Endodermal cell (in vitro differentiated cells): ENCODE data around the gene DUSP6. TPM values are rescaled to one million over a fixed set of nuclear protein-coding genes. Genes with fewer than 3 reads are reported as not detected.

Source experiments
- DNase-seq: peaks from one replicate; pipeline ENCODE4 v3.0.0-alpha.2; 2017
- H3K27ac ChIP-seq: 2 replicates; pipeline ENCODE4 v1.5.1; 2013; ENCODE audit warnings: mild to moderate bottlenecking, low read depth, low read length, moderate library complexity
- H3K27me3 ChIP-seq: 2 replicates; pipeline ENCODE4 v1.6.1; 2013; ENCODE audit warnings: mild to moderate bottlenecking, low read length, moderate library complexity; ENCODE audit not compliant: insufficient read depth, control insufficient read depth, poor library complexity, severe bottlenecking
- H3K36me3 ChIP-seq: 2 replicates; pipeline ENCODE4 v1.7.0; 2013; ENCODE audit warnings: mild to moderate bottlenecking, low read length, moderate library complexity; ENCODE audit not compliant: control insufficient read depth, insufficient read depth
- H3K4me1 ChIP-seq: one replicate; pipeline ENCODE4 v1.7.0; 2013; ENCODE audit warnings: low read length; ENCODE audit not compliant: control insufficient read depth, insufficient read depth
- H3K4me3 ChIP-seq: 2 replicates; pipeline ENCODE4 v1.5.1; 2013; ENCODE audit warnings: mild to moderate bottlenecking, low read length, moderate library complexity
- H3K9ac ChIP-seq: 2 replicates; pipeline ENCODE4 v1.6.1; 2013; ENCODE audit warnings: mild to moderate bottlenecking, low read length, moderate library complexity; ENCODE audit not compliant: poor library complexity, severe bottlenecking; ENCODE audit errors: extremely low read depth
- H3K9me3 ChIP-seq: 2 replicates; pipeline ENCODE4 v1.6.1; 2013; ENCODE audit warnings: mild to moderate bottlenecking, low read length, moderate library complexity; ENCODE audit not compliant: control insufficient read depth
- H3K27ac Mint-ChIP-seq: 2 replicates; pipeline ENCODE4 v1.8.0; 2020; ENCODE audit warnings: mixed read lengths
- H3K27me3 Mint-ChIP-seq: 2 replicates; pipeline ENCODE4 v1.8.0; 2021; ENCODE audit warnings: mild to moderate bottlenecking, mixed read lengths; ENCODE audit not compliant: insufficient read depth
- H3K36me3 Mint-ChIP-seq: 2 replicates; pipeline ENCODE4 v1.8.0; 2020; ENCODE audit warnings: low read depth, mixed read lengths
- H3K4me1 Mint-ChIP-seq: 2 replicates; pipeline ENCODE4 v1.8.0; 2020; ENCODE audit warnings: mixed read lengths
- H3K4me3 Mint-ChIP-seq: 2 replicates; pipeline ENCODE4 v1.8.0; 2020; ENCODE audit warnings: mild to moderate bottlenecking, moderate library complexity, mixed read lengths
- H3K9me3 Mint-ChIP-seq: 2 replicates; pipeline ENCODE4 v1.8.0; 2020; ENCODE audit warnings: mild to moderate bottlenecking, mixed read lengths
- CTCF ChIP-seq: fragments of 200-600 bp; sonication (generic); conservative IDR thresholded peaks from 2 replicates; pipeline ENCODE4 v1.5.0; 2021; ENCODE audit warnings: antibody characterized with exemption, mild to moderate bottlenecking
- WGBS, 2 experiments: methylation state at CpG; one replicate each; pipeline versions ENCODE4 v1.1.5 to v1.1.7; 2013; ENCODE audit warnings: missing lambda C conversion rate in 2 of 2, mixed read lengths in 1 of 2; ENCODE audit not compliant: insufficient coverage in 1 of 2, insufficient read length in 1 of 2; 5-methylcytosine and 5-hydroxymethylcytosine counted together
- total RNA-seq, 2 donors: library from RNA; stranded (reverse); fragmentation: NEBNext Ultra II Directional in 1 of 2; extraction: Animal tissue kit (Norgen Biotek cat#: 25700) in 1 of 2; gene quantifications; 2 replicates in 1 of 2; 3 replicates in 1 of 2; pipeline ENCODE4 v1.2.1, GENCODE V29; 2021

The DUSP6 gene
- total RNA-seq, 2 donors from 2014 or later, result 85.9 to 123 TPM

- Mint-ChIP-seq H3K27me3 (no peaks in the 10 kb centered on the region), H3K4me3 (peak overlapping the region; percentile 98), H3K36me3 (peaks cover 42% of the 10 kb centered on the region), H3K27ac (peak overlapping the region; percentile 35), H3K4me1 (peaks cover 54% of the 10 kb centered on the region), H3K9me3 (no peaks in the 10 kb centered on the region)
- Histone ChIP-seq H3K4me1 (peaks cover 16% of the 10 kb centered on the region), H3K9ac (peak overlapping the region; percentile 96), H3K9me3 (no peaks in the 10 kb centered on the region), H3K4me3 (peak overlapping the region; percentile 98), H3K36me3 (peaks cover 37% of the 10 kb centered on the region), H3K27me3 (no peaks in the 10 kb centered on the region), H3K27ac (peak overlapping the region; percentile 69)
- 42 to 58% methylated on average over 8 to 10 of the region's 10 CpGs for WGBS, 2 experiments
- TF ChIP-seq CTCF, result no peak
- DNase-seq, result no peak
These were observed 3.2 kb downstream of the DUSP6 start for GRCh38 chr12:89348894-89349699.

DNA sequence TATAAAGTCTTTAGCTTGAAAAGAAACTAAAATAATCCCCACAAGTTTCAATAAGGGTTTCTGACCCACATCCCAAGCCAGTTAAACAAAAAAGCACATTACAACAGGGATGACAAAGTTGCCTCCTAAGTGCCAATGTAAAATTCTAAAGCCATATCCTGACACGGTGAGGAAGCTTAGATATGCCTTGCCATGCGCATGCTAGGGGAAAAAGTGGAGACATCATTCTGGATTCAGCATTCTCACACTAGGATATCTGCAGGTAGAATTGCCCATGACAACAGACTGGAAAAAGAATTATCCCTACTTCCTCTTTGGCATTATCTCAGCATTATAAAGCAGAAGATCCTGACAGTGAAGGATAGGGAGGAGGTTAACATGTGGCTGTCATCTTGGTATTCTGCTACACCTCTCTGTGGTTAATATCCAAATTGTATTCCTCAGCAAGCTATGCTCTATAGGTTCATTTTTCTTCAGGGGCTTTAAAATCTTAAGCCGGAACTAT is 4.9 kb downstream of the DUSP6 start:
- Histone ChIP-seq H3K9me3 (no peaks in the 10 kb centered on the region), H3K4me1 (peaks cover 16% of the 10 kb centered on the region), H3K27me3 (no peaks in the 10 kb centered on the region), H3K36me3 (peaks cover 37% of the 10 kb centered on the region), H3K4me3 (peak overlapping the region; percentile 72), H3K27ac (peak overlapping the region; percentile 97), H3K9ac (no peak overlapping the region)
- H3K27ac Mint-ChIP-seq, result no peak overlapping the region
- no peaks in the 10 kb centered on the region for H3K9me3 Mint-ChIP-seq
- DNase-seq, result no peak
- TF ChIP-seq CTCF, result no peak
- WGBS, 2 experiments, result 67 to 82% methylated on average over 3 of the region's 3 CpGs
- peaks cover 67% of the 10 kb centered on the region for H3K4me1 Mint-ChIP-seq
- no peaks in the 10 kb centered on the region for H3K27me3 Mint-ChIP-seq
- H3K36me3 Mint-ChIP-seq, result peaks cover 44% of the 10 kb centered on the region
- peak overlapping the region; percentile 98 for H3K4me3 Mint-ChIP-seq

GRCh38 chr12:89346741-89347324 is 5.5 kb downstream of the DUSP6 start:
- no peak for TF ChIP-seq CTCF
- H3K27me3 ChIP-seq, result no peaks in the 10 kb centered on the region
- peaks cover 67% of the 10 kb centered on the region for H3K4me1 Mint-ChIP-seq
- no peaks in the 10 kb centered on the region for H3K9me3 ChIP-seq
- peaks cover 16% of the 10 kb centered on the region for H3K4me1 ChIP-seq
- peak; percentile 70 for DNase-seq
- H3K27ac ChIP-seq, result peak overlapping the region; percentile 97
- H3K36me3 Mint-ChIP-seq, result peaks cover 44% of the 10 kb centered on the region
- peak overlapping the region; percentile 59 for H3K27ac Mint-ChIP-seq
- WGBS, 2 experiments, result 43 to 48% methylated on average over 5 to 8 of the region's 8 CpGs
- H3K4me3 ChIP-seq, result peak overlapping the region; percentile 72
- H3K4me3 Mint-ChIP-seq, result peak overlapping the region; percentile 98
- peaks cover 37% of the 10 kb centered on the region for H3K36me3 ChIP-seq
- no peaks in the 10 kb centered on the region for H3K9me3 Mint-ChIP-seq
- no peaks in the 10 kb centered on the region for H3K27me3 Mint-ChIP-seq
- H3K9ac ChIP-seq, result no peak overlapping the region
